ENCODE results near the gene OXNAD1.

OXNAD1 gene

DNA sequence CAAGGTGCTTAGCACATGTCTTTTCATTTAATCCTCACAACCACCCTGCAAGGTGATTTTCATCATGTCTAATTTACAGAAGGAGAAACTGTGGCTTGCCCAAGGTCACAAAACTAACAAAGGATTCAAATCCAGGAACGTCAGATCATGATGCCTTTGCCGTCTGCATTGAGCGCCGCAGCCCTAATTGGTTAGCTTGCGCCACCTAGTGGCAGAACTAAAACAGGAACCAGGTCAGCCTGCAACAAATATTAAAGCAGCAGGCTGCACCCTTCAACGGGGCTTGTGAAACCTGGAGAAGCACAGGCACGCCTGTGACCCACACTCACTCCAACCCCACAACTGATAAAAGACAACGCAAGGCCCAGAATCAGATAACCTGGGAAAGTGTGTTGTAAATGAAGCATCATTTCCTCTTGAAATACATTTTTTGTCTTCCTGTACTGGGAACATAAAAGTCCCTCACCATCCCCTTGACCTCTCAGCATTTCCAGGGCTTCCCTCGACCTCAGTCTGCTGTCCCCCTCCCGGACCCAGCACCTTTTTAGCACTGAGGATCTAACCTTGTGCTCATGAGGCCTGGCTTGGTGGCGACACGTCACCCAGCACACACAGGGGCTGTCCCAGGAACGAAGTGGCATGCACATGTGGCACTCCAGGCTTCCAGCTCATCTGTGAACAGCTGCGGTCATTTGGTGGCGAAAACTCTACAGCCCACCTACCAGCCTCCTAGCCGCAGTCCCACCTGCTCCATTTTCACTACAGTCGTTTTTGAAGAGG is 17.5 kb upstream of the OXNAD1 start:
- DNase-seq (ENCODE audit: low read depth in 2 of 2), result peak; percentile 50 to 75

DNA sequence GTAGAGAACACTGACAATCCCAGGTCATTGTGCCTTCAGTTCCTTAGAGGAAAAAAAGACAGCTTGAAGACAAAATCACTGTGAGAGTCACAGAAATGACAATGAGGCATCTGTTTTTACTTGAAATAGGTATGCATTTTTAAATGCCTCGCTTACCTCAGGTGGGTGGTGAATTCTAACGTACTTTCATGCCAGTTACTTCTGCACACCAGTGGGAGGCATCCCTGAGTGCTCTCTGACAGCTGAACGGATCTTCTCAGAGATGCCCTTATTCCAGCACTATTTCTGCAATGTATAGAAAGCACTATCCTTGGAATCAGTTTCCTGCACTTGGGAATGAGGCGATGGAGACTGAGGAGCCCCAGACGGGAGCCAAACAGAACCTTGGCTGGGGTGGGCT is 16.5 kb upstream of the OXNAD1 start:
- no peak for DNase-seq (ENCODE audit: low read depth in 2 of 2)

DNA sequence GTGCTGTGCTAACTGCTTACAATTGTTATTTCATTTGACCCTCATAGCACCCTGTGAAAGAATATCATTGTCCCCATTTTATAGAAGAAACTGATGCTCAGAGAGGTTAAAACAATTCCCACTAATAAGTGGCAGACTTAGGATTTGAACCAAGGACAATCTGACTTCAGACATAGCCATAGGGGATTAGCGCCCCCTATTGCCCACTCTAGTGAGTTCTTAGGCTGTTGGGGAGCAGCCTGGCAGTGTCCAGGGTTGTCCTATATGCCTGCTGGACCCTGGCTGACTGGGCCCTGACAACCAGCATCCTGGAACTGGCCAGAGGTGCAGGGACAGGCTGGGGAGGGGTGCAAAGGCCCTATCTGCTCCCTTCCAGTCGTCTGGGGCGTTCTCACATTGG is 15.7 kb upstream of the OXNAD1 start:
- DNase-seq (ENCODE audit: low read depth in 2 of 2), result no peak

DNA sequence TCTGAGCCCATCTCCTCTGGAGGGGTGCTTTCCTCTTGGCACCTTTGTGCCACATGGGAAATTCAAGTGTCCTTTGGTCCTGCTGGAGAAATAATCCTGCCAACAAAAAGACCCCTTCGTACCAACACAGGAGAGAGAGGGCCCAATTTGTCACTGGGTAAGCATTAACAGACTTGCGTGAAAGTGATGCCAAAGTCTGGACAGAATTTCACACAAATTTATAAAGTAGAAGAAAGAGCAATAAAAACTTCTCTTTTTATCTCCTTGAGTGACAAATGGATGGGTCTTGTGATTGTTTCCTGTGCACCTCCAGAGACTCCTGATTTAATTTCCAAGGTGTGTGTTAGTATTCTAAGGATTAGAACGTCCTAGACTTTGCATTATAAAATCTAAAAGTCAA is 15.1 kb upstream of the OXNAD1 start:
- no peak for DNase-seq (ENCODE audit: low read depth in 2 of 2)

DNA sequence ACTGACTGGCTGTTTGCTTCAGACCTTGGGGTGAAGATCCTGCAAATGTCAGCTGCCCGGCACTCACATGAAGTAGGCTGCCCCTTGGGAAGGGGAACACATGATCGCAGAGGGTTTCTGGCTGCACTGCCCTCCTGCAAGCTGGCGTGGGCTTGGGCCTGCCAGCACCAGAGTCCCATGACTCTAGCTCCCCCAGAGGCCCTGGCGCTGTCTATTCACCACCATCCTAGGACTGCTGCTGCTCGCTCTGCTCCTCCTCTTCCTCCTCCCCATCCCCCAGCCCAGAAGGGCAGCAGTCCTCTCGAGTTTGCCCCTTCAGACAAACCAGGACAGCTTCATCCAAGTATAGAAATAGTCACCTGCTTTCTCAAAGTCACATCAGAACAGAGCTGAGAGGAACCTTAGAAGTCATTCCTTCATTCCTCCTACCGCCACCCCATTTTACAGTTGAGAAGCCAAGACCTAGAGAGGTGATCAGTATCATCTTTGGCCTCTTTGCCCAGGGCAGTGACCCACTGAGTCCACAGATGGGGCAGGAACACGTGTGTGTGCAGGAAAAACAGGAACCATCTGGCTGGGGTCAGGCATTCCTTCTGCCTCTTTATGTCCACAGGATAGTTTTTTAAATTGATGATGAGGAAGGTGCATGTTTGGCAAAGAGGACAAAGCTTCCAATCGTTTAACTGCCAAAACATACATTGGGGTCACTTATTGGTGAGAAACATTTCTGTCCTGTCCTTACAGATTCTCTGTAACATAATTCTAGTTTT is 13.5 kb upstream of the OXNAD1 start:
- DNase-seq (ENCODE audit: low read depth in 2 of 2), result no peak

DNA sequence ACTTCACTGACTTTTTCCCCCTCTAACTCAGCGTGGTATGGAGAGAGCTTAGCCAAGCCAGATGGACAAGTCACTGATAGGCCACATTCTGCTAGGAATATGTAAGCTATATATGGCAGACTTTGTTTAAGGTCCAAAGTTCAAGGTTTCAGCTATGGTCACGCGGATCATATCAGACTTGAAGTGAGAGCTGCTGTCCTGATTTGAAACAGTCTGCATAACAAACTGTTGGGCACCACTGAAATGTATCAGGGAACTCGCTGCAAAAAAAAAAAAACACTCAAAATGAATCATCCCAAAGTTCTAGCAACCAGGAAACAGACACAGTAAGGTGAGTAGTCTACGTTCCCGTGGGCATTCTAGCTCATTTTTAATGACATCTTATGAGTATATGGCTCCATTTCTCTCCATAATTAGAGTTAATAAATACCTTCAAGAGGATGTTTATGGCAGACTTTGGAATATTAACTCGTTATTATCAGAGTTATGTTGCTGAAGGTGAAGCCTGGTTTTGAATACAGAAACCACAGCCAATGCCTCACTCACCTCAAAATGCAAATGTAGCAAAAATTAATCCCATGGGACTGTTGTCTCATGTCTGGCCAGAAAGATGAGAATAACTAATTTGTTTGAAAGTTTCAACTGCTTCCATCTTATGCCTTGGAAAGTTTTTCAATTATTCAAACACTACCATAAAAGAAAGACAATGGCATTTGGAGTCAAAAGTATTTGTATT is 12.6 kb upstream of the OXNAD1 start:
- no peak for DNase-seq (ENCODE audit: low read depth in 2 of 2)

DNA sequence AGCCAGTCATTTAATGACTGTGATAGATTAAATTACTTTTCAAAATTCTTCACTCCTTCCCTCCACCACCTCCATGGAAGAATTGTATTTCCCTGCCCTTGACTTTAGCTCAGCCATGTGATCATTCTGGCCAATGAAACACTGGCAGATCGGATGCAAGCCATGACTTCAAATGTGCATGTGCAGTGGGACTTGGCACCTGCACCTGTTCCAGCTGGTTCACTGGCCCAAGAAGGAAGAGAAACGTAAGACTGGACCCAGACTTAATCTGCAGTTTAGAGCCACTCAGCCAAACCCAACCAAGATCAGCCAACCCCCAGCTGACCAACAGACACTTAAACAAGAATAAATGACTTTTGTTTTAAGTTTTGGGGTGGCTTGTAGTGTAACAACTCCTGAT is 12.0 kb upstream of the OXNAD1 start:
- DNase-seq (ENCODE audit: low read depth in 2 of 2), result no peak

DNA sequence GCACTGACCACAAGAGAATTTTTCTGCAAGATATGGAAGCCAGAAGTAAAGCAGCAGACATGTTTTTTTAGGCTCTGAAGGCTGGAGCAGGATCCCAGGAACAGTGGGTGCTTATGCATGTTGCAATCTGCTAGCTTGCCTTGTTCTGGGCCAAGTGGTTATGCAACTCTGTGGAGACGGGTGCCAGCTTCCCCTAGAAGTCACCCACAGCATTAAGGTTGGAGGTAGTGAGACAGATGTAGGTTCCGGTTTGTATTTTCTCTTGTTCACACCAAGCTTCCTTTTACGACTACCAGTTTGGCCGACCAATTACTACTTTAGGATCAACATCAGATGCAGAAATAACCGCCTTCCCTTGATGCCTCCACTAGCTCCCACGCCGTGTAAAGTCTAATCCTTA is 11.4 kb upstream of the OXNAD1 start:
- no peak for DNase-seq (ENCODE audit: low read depth in 2 of 2)

DNA sequence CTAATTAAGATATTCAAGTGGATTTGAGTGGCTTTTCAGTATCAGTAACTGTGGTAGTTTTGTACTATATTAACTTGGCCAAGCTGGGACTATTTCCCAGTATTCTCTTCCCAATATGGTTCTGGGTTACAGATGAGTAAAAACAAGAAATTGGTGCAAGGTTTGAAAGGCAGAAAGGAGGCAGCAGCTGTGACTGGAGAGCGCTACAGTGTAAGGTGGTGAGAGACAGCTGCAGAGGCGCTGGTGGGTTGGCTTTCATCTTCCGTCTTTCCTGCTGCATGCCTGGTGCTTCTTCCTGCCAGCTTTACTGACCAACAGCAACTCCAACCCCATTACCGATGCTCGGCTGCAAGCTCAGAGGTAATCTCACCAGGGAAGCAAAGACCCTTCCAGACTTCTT is 10.1 kb upstream of the OXNAD1 start:
- no peak for DNase-seq (ENCODE audit: low read depth in 2 of 2)

DNA sequence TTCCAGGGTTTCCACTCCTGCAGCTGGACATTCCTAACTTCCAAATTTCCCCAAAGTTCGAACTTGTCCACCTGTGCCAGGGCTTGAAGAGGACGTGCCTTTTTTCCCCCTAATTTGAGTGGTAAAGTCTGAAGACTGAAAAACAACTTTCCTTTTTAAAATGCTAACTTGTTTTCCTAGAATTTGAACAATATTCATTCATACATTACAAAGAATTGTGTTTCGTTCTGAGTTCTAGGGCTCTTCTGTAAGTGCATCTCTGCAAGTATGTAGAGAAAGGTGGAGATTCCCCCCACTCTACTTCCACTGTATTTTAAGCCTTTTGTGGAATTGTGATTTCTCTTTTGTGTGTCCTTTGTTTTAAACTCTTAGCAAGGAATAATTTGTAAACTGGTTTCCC is 9.7 kb upstream of the OXNAD1 start:
- DNase-seq (ENCODE audit: low read depth in 2 of 2), result no peak

DNA sequence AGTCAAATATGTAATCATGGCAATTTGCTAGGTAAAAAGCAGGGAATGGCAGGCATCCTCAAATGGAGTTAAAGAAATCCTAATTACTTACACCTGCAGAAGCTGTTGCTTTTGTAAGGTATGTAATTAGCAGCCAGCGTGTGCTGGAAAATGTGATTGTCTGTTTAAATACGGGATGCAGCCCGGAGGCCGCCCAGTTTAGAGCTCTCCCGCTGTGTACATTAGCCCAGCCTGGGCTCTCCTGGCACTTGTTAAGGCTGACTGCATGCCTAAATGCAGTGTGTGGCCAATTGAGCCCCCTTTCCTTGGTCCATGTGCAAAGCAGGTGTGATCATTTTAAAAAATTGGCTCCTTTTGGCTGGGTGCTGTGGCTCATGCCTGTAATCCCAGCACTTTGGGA is 9.3 kb upstream of the OXNAD1 start:
- DNase-seq (ENCODE audit: low read depth in 2 of 2), result no peak

DNA sequence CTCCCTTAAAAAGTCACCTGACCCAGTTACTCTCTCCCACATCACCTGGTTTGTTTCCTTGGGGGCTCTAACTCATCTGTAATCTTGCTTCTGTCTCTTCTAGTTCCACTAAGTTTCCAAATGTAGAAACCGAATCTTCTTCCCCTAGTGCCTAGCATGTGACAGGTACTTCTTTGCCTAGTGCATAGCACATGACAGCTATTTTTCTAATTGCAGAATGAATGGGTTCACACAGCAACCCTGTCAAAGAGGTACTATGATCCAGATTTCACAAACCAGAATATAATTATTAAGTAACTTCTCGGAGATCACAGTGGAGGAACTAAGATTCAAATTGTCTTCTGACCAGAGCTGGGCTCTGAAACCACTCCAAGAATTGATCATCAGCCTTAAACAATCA is 7.7 kb upstream of the OXNAD1 start:
- DNase-seq (ENCODE audit: low read depth in 2 of 2), result no peak

DNA sequence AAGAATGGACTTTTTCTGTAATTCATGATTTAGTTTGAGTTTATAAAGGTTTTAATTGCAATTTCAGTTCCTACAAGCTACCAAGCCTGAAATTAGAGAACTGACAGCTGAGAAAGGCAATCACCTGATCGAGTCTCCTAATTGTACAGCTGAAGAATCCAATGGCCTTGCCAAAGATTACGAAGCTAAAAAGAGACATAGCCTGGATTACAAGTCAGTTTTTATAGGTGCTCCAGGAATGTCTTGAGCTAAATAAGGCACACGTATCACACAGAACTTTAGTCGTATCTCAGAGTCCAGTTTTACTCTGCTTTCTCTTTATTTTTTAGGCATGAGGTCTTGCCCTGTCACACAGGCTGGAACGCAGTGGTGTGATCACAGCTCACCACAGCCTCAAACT is 6.8 kb upstream of the OXNAD1 start:
- DNase-seq (ENCODE audit: low read depth in 2 of 2), result no peak

DNA sequence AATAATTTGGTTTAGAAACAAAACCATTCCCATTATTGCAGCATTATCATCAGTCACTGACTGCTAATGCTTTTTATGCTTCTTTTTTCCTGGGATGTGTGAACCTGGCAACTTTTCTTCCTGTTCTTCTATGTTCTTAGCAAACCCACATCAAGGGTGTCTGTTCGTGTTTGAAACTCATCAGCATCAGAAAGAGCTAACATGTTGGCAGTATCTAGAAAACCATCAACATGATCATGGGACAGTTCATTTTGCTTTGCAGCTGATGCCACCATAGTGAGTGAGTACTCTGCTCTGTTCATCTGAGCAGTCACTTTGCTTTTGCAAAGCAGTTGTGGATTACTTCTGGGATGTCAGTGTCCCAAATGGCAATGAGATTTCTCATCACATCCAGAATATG is 6.1 kb upstream of the OXNAD1 start:
- no peak for DNase-seq (ENCODE audit: low read depth in 2 of 2)

DNA sequence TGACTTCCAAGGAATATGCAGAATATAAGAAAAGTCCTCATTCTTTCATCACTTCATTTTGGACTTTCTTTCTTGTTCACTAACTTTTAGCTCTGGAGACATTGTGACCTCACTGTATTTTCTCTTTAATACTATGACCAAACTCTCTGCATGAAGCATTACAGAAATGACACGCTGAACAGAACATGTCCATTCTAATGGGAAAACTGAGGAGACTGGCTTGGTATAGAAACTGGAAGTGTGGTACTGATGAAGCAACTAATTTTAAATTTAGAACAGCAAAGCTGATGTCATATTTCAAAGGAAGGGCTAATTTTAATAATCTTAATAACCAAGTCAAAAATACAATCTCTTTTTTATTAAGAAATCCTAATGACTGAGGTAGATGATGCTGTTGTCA is 5.0 kb upstream of the OXNAD1 start:
- no peak for DNase-seq (ENCODE audit: low read depth in 2 of 2)

DNA sequence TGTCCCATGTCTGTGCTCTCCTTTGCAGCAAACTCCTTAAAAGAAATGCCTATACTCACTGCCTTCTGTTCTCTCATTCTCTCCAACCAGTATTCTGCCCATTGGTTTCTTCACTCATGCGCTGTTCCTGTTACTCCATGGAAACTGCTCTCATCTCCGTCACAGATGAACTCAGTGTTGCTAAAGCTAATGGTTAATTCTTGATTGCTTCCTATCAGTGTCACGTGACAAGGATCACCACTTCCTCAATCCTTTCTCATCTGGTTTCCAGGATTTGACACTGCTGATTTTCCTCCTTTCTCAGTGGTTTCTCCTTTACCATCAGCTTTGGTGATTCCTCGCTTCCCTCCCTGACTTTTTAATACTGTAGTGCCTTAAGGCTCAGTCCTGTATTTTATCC is 2.8 kb upstream of the OXNAD1 start:
- DNase-seq (ENCODE audit: low read depth in 2 of 2), result no peak

DNA sequence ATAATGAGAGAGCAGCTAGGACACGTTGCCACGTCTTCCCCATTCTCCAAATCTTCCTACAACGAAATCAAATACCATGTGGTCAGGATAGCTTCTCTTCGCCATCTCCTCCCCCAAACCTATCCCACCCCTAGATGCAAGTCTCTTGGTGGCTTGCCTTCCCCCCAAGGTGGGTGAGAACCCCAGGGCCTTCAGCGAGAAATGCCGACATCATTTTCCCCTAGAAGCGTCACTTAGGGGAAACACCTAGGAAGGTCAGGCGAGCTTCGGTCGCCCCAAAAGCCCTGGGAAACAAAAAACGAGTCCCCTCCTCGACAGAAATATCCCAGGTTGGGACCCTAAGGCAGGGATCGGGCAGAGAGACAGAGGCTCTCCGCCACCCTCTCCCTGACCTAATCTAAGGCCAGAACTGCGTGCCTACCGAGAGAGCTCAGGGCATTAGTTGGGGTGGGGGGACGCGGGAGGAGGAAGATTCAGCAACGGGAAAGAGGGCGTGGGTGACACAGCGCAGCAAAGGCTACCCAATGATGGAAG is 771 bp upstream of the OXNAD1 start:
- no peak for DNase-seq (ENCODE audit: low read depth in 2 of 2)

DNA sequence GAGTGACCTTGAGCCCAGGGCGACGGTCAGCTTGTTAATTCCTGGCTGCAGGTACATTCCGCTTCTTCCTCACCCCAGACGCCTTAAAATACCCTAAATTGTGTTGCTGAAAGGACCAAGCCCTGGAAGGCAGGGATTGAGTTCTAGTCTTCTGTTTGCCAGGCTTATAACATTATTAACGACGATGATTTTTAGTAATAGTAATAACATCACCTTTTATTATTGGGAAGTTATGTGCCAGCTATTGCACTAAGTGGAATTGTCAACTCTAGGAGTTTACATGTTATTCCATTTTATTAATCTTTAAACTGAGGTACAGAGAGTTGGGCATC is 409 bp downstream of the OXNAD1 start:
- DNase-seq (ENCODE audit: low read depth in 2 of 2), result no peak

DNA sequence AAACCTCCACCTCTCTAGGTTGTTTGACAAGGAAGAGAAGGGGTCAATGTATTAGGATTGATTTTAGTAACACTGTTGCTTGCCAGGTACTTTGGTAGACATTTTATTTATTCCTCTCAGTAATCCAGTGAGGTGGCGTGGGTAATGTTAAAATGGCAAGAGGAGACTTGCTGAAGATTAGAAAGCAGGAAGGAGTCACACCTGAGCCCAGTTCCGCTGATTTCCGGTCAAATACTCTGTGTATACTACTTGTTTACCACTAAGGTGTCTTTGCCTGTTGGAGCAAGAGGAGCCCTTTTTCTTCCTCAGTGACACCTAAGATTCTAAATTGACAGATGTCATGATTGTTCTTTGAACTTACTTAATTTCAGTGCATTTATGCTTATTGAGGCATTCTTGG is 1.7 kb downstream of the OXNAD1 start:
- no peak for DNase-seq (ENCODE audit: low read depth in 2 of 2)

DNA sequence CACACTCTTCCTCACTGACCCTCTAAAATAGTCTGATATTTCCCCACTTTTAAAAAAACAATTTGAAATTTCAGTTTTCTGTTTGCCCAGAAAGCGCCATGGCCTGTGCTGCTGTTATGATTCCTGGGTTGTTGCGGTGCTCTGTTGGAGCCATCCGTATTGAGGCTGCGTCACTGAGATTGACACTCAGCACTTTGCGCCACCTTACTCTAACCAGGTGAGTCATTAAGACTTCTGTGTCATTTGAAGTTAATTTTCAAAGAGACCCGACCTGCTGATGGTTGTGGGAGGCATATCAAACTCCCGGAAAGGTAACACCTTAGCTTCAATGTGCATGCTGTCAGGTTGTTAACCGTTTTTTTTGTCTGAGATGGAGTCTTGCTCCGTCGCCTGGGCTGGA is 5.8 kb downstream of the OXNAD1 start:
- DNase-seq (ENCODE audit: low read depth in 2 of 2), result no peak

DNA sequence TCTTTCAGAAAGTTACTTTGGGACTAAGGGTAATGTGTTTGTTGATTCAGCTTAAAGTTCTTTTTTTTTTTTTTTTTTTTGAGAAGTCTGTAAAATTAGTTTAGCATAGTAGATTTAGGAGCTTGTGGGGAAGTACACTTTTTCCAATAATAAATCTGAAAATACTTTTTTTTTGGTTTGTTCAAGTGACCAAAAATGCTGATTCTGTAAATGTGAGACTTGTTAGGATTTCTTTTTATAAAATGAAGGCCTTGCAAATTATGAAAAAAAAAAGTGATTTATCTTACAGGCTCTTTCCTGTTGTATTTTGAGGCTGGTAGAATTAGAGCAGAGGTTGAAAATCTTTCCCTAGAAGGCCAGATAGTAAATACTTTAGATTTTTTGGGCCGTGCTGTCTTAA is 7.6 kb downstream of the OXNAD1 start:
- no peak for DNase-seq (ENCODE audit: low read depth in 2 of 2)

DNA sequence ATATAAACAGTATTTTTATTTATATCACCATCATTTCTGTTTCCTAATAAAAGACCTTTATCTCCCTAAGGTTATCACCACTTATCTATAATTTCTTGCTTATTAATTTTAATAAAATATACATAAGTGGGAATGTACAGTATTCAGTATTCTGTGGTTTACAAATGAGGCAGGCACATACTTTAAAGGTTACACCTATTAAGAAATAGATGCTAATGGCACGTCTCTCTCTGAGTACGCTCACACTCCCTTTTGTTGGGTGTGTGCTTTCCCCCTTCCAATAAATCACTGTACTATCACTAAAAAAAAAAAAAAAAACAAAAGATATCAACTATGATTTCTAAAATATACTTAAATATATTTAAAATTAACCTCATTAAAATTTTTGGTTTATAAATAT is 8.9 kb downstream of the OXNAD1 start:
- no peak for DNase-seq (ENCODE audit: low read depth in 2 of 2)

DNA sequence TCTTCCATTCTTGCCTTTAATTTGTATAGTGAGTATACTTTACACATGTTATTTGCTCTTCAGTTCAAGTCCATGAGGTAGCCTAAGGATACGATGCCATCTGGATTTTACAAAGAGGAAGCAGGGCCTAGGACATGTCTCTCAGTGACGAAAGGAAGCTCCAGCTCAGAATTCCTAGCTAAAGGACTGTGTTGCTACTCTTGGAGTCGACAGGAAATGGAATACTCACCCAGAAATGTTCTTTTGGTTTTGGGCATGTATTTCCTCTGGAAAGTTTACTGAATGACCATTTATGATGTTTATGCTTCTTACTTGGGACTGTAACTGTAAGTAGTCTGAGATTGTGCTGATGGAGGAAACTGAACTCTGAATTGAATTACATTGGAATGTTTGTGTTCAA is 12.5 kb downstream of the OXNAD1 start:
- DNase-seq (ENCODE audit: low read depth in 2 of 2), result no peak

All from stimulated activated CD4-positive, alpha-beta T cell treated with anti-CD3 and anti-CD28 coated beads, Interleukin-1b, Interleukin-23, amount 100 ng/mL, for 4 hours (primary cell).